IPS-11a (cell line): Measurements from ENCODE around the gene SIRT2.

Experiments
- H3K4me3 ChIP-seq: one replicate; pipeline ENCODE4 v1.5.1; 2013; ENCODE audit warnings: low read depth, low read length, control low read depth

SIRT2 gene

DNA sequence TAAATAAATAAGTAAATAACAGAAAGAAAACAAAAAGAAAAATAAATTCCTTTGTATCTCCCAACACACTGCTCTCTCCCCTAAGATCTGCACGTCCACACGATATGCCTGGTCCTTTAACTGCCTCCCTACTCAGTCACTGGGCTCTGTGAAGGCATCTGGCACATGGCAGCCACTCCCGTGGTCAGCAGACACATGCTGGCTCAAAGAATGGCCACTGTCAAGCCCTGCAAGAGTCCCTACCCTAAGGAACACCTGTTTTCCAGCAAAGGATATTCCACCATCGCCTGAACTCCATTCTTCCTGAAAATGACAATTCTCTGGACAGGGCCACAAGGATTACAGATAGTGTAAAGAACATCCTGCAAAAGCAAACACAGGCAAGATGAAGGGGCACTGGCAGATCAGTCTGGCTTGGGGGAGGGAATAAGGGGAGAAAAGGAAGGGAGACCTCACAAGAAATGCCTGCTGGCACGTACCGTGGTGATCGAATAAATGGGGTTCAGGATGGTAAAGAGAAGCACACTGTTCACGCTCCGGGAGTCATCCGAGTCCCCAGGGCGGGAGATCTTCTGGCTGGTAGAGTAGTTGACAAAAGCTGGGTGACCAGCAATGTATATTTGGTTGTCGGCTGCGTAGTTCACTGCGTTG, 53.9 kb downstream of the SIRT2 start:
- H3K4me3 ChIP-seq, result no peak overlapping the region

DNA sequence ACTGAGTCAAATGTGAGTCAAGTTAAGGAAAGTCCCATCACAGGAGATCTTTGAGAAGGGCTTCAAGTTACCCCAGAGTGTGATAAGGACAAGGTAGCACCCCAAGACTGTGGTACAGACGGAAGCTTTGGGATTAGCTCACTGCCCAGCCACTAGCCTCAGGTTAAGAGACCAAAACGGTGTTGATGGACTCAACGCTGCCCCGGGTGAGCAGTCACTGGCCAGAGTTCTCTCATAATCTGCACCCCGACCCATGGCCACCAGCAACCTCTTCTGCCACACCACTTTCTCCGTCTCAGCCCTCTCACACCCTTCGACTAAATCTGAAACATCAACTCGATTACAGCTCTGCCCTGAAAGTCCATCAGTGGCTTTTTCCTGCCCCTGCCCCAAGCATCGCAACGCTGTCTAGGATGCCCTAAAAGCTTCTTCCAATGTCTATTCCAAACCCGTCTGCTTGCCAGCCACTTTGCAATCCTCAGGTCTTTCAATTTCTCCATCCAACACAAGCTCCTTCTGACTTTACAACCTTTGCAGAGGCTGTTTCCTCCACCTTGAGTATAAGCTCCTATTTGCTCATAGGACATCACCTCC, 55.2 kb downstream of the SIRT2 start:
- H3K4me3 ChIP-seq, result no peak overlapping the region

DNA sequence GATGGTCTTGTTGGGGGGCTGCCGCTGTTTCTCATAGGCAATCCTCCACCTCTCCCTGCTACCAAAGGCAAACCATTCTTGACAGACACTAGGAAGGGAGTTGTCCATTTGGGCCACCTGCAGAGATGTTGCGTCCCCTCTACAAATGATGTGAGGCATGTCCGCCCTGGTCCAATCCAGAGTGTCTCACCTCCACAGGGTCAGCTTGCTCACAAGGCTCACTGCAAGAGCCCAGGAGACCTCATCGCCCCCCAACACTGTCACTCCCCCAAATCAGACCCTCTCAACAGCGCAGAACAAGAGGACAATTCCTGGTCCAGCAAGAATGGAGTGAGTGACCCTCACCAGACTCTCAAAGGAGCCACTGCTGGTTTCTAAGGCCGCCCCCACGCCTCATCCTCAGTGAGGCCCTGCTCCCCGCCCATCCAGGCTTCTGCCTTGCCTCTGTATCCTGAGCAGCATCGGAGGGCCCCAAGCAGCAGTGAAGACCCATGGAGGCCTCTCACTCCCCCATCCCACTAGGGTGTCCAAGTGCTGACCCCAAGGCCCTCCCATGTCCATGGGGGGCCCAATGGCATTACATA, 56.2 kb downstream of the SIRT2 start:
- H3K4me3 ChIP-seq, result no peak overlapping the region

DNA sequence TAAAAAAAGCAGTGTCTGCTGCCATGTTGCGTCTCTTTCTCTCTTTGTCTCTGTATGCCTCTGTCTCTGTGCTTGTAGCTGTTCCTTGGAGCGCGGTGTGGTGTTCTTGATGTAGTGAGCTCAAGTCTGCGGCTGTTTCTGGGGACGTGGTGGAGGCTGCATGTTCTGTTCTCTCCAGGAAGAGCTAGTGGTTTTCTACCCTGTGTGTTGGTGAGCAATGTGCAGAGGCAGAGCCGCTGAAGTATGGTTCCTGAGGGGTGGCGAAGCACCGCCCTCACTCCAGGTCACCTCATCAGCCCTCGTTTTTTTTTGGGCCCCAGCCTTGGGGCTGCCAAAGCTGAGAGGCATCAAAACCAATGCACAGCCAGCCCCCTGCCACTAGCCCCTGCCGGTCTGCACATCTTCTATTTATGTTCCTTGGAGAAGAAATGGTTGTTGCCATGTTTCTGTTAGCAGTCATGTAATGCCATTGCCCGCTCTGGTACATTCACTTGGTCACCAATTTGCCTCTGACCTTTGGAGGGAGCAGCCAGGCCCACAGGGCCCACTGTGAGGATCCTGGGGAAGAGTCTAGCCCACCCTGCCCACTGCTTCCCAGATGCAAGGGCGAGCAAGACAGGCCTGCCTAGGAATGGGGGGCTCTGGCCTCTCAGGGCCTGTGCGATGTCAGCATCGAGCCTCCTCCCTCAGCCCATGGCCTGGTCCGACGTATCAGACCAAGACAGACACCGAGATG, 56.8 kb downstream of the SIRT2 start:
- H3K4me3 ChIP-seq, result no peak overlapping the region

DNA sequence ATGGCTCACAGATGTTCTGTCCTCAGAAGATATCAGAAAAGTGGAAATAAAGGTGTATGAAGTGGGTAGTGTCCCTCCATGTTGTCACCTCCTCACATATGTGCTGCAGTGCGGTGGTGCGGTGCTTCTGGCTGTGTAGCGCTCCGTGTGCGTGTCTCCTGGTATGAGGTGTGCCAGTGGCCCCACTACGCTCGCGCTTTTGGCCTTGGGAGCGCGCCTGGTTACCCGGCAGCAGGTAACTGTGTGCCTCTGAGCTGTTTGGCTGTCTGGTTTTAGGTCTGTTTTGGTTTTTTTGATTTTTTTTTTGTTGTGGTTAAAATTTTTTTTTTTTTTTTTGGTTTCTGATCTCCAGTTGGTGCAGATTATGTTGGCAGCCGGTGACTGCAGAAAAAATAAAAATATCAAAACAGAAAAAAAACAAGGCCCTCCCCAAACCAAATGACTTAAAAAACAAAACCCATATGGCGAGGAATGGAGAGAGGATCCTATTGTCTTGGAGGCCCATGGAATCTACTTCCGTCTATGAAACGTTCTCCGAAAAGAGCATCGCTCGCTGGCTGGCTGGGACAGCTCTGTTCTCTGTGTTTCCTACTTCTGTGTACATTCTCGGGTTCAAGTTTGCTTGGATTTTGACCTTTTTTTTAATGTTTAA, 57.5 kb downstream of the SIRT2 start:
- no peak overlapping the region for H3K4me3 ChIP-seq

DNA sequence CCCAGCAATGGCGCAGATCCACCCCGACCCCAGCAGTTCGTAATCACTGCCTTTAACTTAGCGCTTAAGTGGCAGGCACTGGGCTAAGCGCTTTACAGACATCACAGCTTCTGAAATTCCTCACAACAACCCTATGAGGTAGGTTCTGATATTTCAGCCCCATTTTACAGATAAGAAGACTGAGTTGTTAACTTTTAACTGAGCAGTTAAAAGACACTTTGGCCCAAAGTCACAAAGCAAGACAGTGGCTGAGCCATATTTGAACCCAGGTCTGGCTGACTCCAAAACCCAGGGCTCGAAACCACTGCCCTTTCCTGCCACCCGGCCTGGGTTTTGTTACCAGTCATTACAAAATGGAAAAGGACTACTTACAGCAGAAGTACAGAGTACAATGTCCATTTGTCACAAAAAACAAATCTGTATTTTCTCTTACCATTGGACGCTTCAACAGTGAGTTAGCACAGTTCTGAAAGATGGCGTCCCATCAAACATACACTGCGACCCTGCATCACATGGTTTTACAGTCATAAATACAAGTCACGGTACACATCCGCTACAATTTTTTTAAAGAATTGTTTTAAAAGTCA, 58.1 kb downstream of the SIRT2 start:
- no peak overlapping the region for H3K4me3 ChIP-seq

DNA sequence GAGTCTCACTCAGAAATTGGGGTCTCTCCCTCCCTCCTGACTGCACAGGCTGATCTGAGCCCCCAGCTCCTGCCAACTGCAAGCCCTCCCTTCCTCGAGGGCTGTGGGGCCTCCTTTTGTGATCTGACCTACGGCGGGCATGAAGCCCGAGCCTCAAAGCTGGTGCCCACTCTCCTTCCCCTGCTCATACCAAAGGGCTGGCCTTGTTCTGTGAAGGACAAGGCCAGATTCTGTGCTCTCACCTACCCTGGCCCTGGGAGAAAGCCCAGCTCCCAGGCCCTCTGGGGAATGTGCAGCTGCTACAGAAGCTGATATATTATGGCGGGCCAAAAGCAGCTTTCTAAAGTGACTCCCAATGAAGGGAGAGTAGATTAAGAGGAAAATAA, 58.8 kb downstream of the SIRT2 start:
- no peak overlapping the region for H3K4me3 ChIP-seq

DNA sequence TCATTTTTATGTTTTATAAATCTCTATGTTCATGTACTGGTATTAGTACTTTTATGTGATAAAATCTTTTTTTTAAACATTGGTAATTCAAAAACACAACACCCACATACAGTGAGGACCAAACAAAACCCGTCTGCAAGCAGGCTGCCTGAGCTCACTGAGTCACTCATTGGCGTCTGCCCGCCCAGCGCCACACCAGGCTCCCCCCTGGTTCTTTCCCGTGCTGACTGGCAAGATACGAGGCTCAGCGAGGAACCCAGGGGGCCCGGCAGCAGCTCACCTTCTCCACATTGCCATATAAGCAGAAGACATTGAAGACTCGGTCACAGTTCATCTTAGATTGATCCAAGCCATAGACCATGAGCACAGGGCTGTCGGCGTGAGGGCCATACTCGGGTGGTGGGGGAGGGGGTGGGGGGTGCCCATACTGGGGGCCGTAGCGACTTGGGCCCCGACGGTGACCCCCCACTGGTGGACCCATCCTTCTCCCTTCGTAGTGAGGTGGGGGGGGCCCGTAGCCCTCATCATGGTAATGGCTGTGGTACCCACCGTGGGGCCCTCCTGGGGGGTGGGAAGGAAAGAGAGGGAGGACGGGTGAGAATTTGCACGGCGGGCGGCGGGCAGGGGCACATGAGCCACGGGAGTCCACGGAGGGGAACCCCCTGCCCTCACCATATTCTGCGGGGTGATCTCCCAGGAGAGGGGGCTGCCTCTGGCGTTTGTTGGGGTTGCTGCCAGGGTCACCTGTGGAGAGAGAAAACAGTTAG, 59.4 kb downstream of the SIRT2 start:
- no peak overlapping the region for H3K4me3 ChIP-seq

DNA sequence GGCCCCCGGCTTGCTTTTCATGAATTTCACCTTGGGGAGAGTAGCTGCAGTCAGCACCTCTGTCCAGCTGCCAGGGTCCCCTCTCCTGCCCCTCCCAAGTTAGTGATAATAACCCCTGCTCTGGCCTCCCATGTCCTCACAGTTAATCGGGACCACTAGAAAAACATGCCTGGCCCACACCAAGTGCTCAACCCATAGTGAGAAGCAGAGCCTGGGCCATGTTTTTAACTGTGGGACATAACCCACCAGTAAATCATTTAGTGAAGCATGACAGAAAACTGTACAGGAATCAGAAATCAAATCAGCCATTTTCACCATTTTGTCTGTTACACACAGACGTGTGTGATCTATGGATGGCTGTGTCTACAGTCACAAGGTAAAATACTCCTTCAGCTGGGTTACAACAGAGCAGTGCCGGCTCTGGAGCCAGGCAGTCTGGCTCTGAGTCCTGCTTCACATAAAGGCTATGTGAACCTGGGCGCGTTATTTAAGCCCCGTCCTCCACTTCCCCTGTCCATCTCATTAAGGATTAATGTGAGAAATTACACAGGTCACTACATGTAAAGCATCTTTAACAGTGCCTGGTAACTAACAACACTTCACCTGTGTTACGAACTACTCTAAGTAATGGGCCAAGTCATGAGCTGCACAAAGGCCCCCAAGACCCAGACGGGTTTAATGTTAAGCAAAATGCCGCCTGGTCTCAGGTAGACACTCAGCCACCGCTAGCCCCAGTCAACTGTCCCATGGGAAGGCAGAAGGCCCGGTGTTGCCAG, 60.2 kb downstream of the SIRT2 start:
- no peak overlapping the region for H3K4me3 ChIP-seq

DNA sequence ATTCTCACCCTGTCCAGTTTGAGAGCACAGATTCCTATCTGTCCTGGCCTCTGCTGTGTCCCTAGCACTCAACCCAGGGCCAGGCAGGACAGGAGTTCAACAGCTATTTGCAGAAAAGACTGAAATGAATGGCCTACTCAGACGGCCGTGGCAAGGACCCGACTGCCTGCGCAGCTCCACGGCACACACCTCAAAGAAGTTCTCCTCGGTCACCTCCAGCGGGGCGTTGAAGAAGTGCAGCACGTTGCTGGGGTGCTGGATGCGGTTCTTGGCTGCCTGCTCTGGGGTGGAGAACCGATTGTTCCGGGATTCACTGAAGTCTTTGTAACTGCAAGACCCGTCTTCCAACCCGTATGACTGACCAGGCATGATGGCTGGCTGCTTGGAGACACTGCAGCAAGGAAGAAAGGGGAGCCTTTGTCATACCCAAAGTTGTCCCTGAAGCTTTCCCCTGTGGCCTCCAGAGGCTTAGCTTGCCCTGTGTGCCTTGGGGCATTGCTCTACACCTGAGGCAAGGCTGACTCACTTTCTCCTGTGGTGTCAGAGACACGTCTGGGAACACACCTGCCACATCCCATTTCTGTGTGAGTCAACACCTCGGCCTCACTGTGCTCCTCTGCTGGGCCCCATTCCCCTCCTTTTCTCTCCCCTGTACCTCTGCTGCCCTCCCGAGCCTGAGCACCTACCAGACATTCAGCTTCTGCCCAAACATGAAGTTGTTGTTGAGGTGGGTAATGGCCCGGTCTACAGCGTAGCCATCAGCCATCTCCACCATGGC, 61.0 kb downstream of the SIRT2 start:
- H3K4me3 ChIP-seq, result no peak overlapping the region

DNA sequence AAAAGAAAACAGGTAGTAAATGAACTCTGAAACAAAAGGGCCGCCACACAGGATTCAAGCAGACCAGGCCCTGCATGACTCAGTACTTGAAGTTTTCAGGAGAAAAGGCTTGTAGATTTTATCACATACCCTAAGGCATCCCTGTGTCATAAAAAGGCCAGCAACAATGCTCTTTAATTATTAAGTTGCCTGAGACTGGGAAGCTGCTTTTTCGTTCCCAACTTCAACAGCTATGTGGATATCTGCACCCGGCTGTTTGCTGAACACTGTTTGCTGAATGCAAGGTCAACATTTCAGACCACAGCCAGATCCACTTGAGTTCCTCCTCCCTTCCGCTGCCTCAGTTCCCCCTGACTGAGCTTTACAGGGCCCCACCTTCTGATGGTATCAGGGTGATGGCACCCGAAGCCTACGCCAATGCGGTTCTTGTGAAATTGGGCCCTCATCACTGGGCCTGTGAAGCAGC, 61.7 kb downstream of the SIRT2 start:
- no peak overlapping the region for H3K4me3 ChIP-seq

DNA sequence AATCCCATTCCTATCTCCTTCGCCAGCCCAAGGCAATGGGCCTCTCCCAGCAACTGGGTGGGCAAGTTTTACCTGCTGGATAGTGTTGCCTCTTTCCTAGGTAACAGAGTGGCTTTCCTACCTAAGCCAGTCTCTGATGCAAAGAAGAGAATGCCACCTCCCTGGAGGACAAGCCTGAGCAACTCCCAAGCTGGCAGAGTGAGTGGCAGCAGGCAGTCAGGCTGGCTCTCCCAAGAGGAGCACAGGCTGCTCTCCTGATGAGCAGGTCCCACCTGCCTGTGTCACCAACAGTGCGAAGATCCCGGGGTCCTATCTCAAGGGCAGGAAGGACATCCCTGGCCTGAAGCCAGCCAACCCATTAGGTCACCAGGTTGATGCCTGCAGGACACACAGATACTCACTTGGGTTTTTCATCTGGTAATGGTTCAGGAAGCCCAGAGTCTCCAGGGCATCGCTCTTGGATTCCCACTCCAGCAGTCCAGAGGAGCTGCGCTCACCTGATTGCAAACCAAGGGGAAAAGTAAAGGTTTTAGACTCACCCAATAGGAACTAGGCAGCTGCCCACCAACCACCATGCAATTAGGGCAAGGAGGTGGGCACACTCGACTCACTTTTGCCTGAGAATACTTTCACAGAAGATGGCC, 62.3 kb downstream of the SIRT2 start:
- H3K4me3 ChIP-seq, result no peak overlapping the region

DNA sequence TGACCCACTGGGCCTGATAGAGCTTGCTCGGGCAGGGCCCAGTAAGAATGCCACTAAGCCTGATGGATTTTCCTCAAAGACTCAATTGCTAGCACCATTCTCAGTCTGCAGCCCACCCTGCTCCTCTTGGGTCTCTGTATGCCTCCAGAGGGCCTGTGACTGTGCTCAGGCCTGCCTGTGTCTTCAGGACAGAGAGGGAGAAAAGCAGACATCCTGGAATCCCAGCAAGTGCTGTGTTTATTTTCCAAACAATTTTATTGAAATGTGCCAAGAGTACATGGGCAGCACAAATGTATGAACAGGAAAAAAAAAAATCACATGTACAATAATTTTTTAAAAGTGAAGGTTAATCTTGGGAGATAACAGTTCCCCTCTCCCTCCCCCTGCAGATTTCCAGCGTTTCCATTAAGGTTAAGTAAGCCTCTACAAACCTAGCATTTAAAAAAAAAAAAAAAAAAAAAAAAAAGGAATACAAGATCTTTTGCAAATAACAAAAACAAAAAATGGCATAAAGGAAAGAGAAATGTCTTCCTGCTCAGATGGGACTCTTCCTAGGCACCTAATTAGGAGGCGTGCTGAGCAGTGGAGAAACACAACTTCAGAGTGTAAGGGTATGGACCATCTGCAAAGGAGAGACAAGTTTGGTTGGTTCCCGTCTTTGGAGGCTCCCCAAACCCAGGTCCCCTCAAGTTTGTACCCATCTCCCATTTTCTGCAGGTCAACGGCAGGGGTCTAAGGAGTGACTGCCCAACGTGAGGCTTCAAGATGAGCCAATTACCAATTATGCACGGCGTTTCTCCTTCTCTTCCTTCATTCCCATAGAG, 63.0 kb downstream of the SIRT2 start:
- no peak overlapping the region for H3K4me3 ChIP-seq

DNA sequence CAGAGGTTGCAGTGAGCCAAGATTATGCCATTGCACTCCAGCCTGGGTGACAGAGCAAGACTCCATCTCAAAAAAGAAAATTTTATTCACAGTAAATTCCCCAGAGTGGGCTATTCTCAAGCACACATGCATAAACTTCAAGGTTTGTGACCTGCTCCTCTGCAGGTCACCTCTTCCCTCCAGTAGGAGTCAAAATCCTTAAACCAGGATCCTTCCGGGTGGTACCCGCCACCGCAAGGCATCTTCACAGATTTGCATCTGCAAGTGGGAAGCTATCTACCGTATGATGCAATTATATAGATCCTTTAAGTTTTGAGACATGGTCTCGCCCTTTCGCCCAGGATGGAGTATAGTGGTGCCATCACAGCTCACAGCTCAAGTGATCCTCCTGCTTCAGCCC, 64.8 kb downstream of the SIRT2 start:
- H3K4me3 ChIP-seq, result no peak overlapping the region

DNA sequence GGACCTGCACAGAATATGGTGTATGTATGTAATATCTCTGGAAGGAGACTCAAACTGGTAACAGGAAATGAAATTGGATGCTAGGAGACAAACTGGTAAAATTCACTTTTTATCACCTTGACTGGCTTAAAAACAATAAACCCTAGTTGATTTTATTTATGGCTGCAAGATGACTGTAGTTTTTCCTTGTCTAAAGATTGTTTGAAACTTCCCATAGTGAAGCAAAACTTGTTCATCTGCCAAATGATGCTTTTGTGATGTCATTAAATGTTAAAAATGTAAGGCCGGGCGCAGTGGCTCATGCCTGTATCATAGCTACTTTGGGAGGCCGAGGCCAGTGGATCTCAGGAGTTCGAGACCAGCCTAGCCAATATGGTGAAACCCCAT, 65.3 kb downstream of the SIRT2 start:
- H3K4me3 ChIP-seq, result no peak overlapping the region

DNA sequence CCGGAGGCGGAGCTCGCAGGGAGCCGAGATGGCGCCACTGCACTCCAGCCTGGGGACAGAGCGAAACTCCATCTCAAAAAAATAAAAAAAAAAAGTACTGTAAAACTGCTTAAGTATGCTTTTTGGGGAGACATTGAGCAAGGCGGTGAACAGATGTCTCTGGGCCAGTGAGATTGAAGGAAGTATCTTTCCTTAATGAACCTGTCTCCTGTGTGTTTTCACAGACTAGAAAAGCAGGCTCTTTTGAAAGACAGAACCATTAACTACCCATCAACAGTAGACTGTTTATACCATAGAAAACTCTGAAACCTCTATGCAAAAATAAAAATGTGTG, 66.4 kb downstream of the SIRT2 start:
- H3K4me3 ChIP-seq, result no peak overlapping the region

DNA sequence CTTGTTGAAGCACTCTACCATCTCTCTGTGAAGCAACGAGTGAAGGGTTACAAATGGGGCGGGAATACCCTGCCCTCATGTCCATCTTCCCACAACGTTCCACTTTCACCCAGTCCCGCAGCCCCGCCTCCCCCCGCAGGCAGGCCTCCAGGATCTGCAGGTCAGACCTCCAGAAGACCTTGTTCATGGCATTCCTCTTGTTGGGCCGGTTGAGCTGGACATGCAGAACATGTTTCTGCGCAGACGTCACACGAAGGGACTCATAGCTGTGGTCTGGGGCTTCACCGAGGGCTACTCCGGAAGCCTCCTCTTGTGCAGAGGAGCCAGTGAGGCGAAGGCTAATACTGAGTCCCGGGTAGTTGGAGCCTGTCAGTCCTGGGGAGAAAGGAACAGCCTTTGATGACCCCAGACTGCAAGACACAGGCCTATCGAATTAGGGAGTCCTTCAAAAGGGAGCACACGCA, 68.2 kb downstream of the SIRT2 start:
- peak overlapping the region; percentile 73 for H3K4me3 ChIP-seq
